HepG2 (cell line): ENCODE results near the gene KCNJ4. TPM values are rescaled to one million over a fixed set of nuclear protein-coding genes. Genes with fewer than 3 reads are reported as not detected.

Experiments used
- ATAC-seq: fragments of 200-7000 bp; cut with Tn5 transposase; 3 replicates; pipeline ENCODE4 v1.9.1; 2020; ENCODE audit warnings: mild to moderate bottlenecking, moderate library complexity
- BruUV-seq: library from RNA; stranded (reverse); fragments of 400-500 nt; replicated peaks from 2 replicates; lab custom pipeline; 2021; lab: Mats Ljungman, UMichigan
- CTCF ChIA-PET: fragments of 300-600 bp; formaldehyde crosslinking; extraction: SDS; loops from one replicate; lab custom pipeline; 2021; ENCODE audit warnings: low total read pairs, inconsistent platforms, low intra/inter-chr PET ratio; lab: Yijun Ruan, JAX
- POLR2A ChIA-PET: fragments of 350-600 bp; sonication (Branson Sonifier 250); formaldehyde crosslinking; loops from one replicate; lab custom pipeline; 2020; ENCODE audit warnings: antibody characterized with exemption, inconsistent platforms; lab: Yijun Ruan, JAX
- DNase-seq: peaks from one replicate; pipeline ENCODE4 v3.0.0-alpha.2; 2015; ENCODE audit warnings: low spot score
- FAIRE-seq: peaks from 3 replicates; lab custom pipeline; 2011; peaks lifted over from hg19 to GRCh38; lab: Jason Lieb, UNC
- H2AFZ ChIP-seq: one replicate; pipeline ENCODE4 v1.6.1; 2011; ENCODE audit warnings: low read length, inconsistent platforms
- H3K27ac ChIP-seq: fragments of 300-600 bp; 3 replicates; pipeline ENCODE4 v1.8.0; 2011; ENCODE audit warnings: mixed run types, mild to moderate bottlenecking, mixed read lengths, low read length, inconsistent platforms; ENCODE audit not compliant: insufficient read depth; ENCODE audit errors: extremely low read length
- H3K27me3 ChIP-seq, 2 experiments: fragments of 200-600 bp in 1 of 2; 2 replicates in 1 of 2; 3 replicates in 1 of 2; pipeline versions ENCODE4 v1.6.0 to v1.8.0; 2011; ENCODE audit warnings: low read length in 2 of 2, mild to moderate bottlenecking in 2 of 2, moderate library complexity in 2 of 2, inconsistent platforms in 1 of 2; ENCODE audit not compliant: insufficient read depth in 2 of 2, control insufficient read depth in 1 of 2
- H3K36me3 ChIP-seq, 2 experiments: fragments of 200-600 bp in 1 of 2; replicated peaks in 1 of 2; 2 replicates in 1 of 2; 3 replicates in 1 of 2; pipeline versions ENCODE4 v1.5.1 to v1.8.0; 2011; ENCODE audit warnings: low read length in 2 of 2, inconsistent platforms in 1 of 2; ENCODE audit not compliant: insufficient read depth in 2 of 2, control insufficient read depth in 1 of 2
- H3K4me1 ChIP-seq: 2 replicates; pipeline ENCODE4 v1.5.1; 2012; ENCODE audit warnings: low read length, inconsistent platforms; ENCODE audit not compliant: insufficient read depth
- H3K4me2 ChIP-seq: 2 replicates; pipeline ENCODE4 v1.6.0; 2011; ENCODE audit warnings: low read depth, low read length, inconsistent platforms
- H3K4me3 ChIP-seq, 3 experiments: fragments of 200-600 bp in 1 of 3; sonication (generic), shearing (Covaris generic) in 1 of 3; replicated peaks in 1 of 3; 2 replicates each; pipeline ENCODE4 v1.5.1; 2011 to 2016; ENCODE audit warnings: low read length in 3 of 3, inconsistent platforms in 2 of 3, low read depth in 2 of 3, mild to moderate bottlenecking in 2 of 3, control low read depth in 1 of 3, mixed read lengths in 1 of 3; ENCODE audit not compliant: insufficient read depth in 1 of 3
- H3K79me2 ChIP-seq: one replicate; pipeline ENCODE4 v1.6.1; 2011; ENCODE audit warnings: low read length, inconsistent platforms; ENCODE audit not compliant: insufficient read depth
- H3K9ac ChIP-seq: 2 replicates; pipeline ENCODE4 v1.6.0; 2011; ENCODE audit warnings: mild to moderate bottlenecking, low read depth, low read length, inconsistent platforms; ENCODE audit not compliant: insufficient read depth
- H3K9me3 ChIP-seq: 2 replicates; pipeline ENCODE4 v1.5.1; 2012; ENCODE audit warnings: mild to moderate bottlenecking, low read length
- H4K20me1 ChIP-seq: 2 replicates; pipeline ENCODE4 v1.6.0; 2011; ENCODE audit warnings: inconsistent platforms, mild to moderate bottlenecking, low read length, moderate library complexity; ENCODE audit not compliant: insufficient read depth
- AHDC1 ChIP-seq: sonication (generic); formaldehyde crosslinking; IDR thresholded peaks from 2 replicates; pipeline ENCODE4 v1.5.1; 2020; ENCODE audit warnings: mild to moderate bottlenecking, missing genetic modification reagents, borderline replicate concordance
- CREM ChIP-seq, 2 experiments: sonication (generic) in 1 of 2; formaldehyde crosslinking in 1 of 2; IDR thresholded peaks; 2 replicates each; pipeline versions ENCODE4 v1.4.0 to v1.6.1; 2016 to 2020; ENCODE audit warnings: antibody characterized with exemption in 1 of 2, mild to moderate bottlenecking in 1 of 2, missing genetic modification reagents in 1 of 2
- NRL ChIP-seq: sonication (generic); formaldehyde crosslinking; IDR thresholded peaks from 2 replicates; pipeline ENCODE4 v1.5.0; 2020; ENCODE audit warnings: missing genetic modification reagents, mild to moderate bottlenecking, moderate library complexity, borderline replicate concordance
- RBFOX2 ChIP-seq: fragments of 200-400 bp; formaldehyde crosslinking; IDR thresholded peaks from 2 replicates; pipeline ENCODE4 v1.6.1; 2017; ENCODE audit warnings: low read depth, mild to moderate bottlenecking, low read length
- RBM22 ChIP-seq: fragments of 200-400 bp; formaldehyde crosslinking; optimal IDR thresholded peaks from 2 replicates; pipeline ENCODE3; 2017; ENCODE audit warnings: mild to moderate bottlenecking, low read length, moderate library complexity
- SSRP1 ChIP-seq: IDR thresholded peaks from 2 replicates; pipeline ENCODE4 v1.6.1; 2016; ENCODE audit warnings: control low read depth
- WGBS: methylation state at CpG from one replicate; pipeline ENCODE4 v1.1.6; 2017; ENCODE audit warnings: low lambda C conversion rate; 5-methylcytosine and 5-hydroxymethylcytosine counted together
- in situ Hi-C: cut with HindIII; loops from 2 replicates; pipeline ENCODE4 v1.10.0; 2017; ENCODE audit warnings: low pct_unique_long_range_greater_than_20kb; ENCODE audit not compliant: extremely low pct_ligation_motif_present
- intact Hi-C: fragments of 100-400 bp; cut with micrococcal nuclease; formaldehyde crosslinking; loops from one replicate; pipeline ENCODE4 v1.10.0; 2022; ENCODE audit not compliant: unreplicated experiment
- polyA plus RNA-seq, 8 experiments: library from polyadenylated mRNA; depleted of rRNA in 3 of 8; stranded (reverse) in 7 of 8; unstranded in 1 of 8; fragments of >200 nt; fragmentation: Illumina TruSeq in 4 of 8; extraction: Trizol in 4 of 8; gene quantifications; 2 replicates each; pipeline versions ENCODE4 v1.2.1 to v1.2.3, GENCODE V29; 2011 to 2016; ENCODE audit warnings: low read depth in 4 of 8, missing spikeins in 1 of 8, mixed read lengths in 1 of 8; ENCODE audit not compliant: insufficient read depth in 1 of 8
- total RNA-seq, 5 experiments: library from RNA; depleted of rRNA; stranded (reverse); fragments of >200 nt; fragmentation: Illumina TruSeq; extraction: Trizol; gene quantifications; 2 replicates each; pipeline ENCODE4 v1.2.3, GENCODE V29; 2016; ENCODE audit warnings: low read depth in 1 of 5

The KCNJ4 gene
- total and polyA plus RNA-seq, 2 of the 13 experiments (the other 11 are each of a cell fraction or from before 2014, with no cell fraction given) = not detected

- intact Hi-C loops (no loop called here), in situ Hi-C loops (no loop called here)
- POLR2A ChIA-PET = interaction anchor here (1.5 kb wide), 1 partner anchor 21 kb away, joined by 5 read pairs; no protein-coding TSS in a partner anchor
- no peaks in the 10 kb centered on the region for H3K27me3 ChIP-seq
- H2AFZ ChIP-seq = no peak overlapping the region
- no peak overlapping the region for H3K27ac ChIP-seq
- H3K79me2 ChIP-seq = no peaks in the 10 kb centered on the region
- H3K9me3 ChIP-seq = no peaks in the 10 kb centered on the region
- peaks cover 3% of the 10 kb centered on the region for H4K20me1 ChIP-seq
- H3K4me1 ChIP-seq = no peaks in the 10 kb centered on the region
- FAIRE-seq (no peak), DNase-seq (no peak), ATAC-seq (no peak)
- no peak overlapping the region for H3K4me3 ChIP-seq
- peak; percentile 31 for TF ChIP-seq RBM22
- peak; percentile 43; the same call in 1 of the 2 replicates for TF ChIP-seq SSRP1 (CRISPR knock-in tag)
- peak; percentile 34; the same call in 1 of the 2 replicates for TF ChIP-seq RBFOX2
- TF ChIP-seq CREM (IDR thresholded peaks at IDR 0.05) = no peak
- TF ChIP-seq CREM (CRISPR knock-in tag; IDR thresholded peaks at IDR 0.05) = no peak
- no peak for TF ChIP-seq AHDC1 (CRISPR knock-in tag)
- no peak for TF ChIP-seq NRL (CRISPR knock-in tag)
- 89% methylated on average over 1 of the region's 1 CpG for WGBS
- CTCF ChIA-PET = no interaction called here
- no peak overlapping the region for H3K9ac ChIP-seq
- peaks cover 18 to 55% of the 10 kb centered on the region in 2 experiments for H3K36me3 ChIP-seq
- no peak overlapping the region for H3K4me2 ChIP-seq
- no TSS peak for BruUV-seq
These were observed 29.2 kb upstream of the KCNJ4 start for GRCh38 chr22:38484244-38484643.
